ENCODE data around the gene BCAM. TPM values are rescaled to one million over a fixed set of nuclear protein-coding genes. Genes with fewer than 3 reads are reported as not detected.
"Not testable (repeated sequence)": the region's sequence is repeated elsewhere in the genome, so short reads cannot be mapped to it uniquely, and the experiment has no call there.

BCAM gene
- total RNA-seq, 4 donors from 2014 or later, result 32.2 to 40.2 (median 37.1) TPM

DNA sequence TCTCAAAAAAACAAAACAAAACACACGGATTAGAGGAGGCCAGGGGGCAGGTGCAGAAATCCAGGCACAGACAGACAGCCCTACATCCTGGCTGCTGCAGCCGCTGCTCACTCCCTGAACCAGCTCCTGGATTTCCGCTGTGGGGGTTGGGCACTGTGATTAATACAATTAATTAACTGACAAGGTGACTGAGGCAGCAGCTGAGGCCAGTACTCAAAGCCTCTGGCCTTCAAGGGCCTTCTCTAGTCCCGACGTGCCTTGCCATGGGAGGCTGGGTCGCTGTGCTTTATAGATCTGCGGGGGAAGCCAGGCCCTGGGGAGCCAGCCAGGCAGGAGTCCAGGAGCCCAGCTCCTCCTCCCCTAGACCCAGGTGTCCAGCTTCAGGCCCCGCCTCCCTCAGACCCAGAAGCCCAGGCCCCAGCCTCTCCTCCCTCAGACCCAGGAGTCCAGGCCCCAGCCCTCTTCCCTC is 41.8 kb downstream of the BCAM start:
- peaks cover 0 to 24% (median 9%) of the 10 kb centered on the region in 4 donors for H3K4me1 ChIP-seq
- no peak overlapping the region for H3K4me3 ChIP-seq
- H3K27ac ChIP-seq, result no peak overlapping the region
- H3K27me3 ChIP-seq, result no peaks in the 10 kb centered on the region
- H3K9me3 ChIP-seq, result no peaks in the 10 kb centered on the region
- no peaks in the 10 kb centered on the region for H3K36me3 ChIP-seq
- no peak for DNase-seq
- TF ChIP-seq POLR2A (IDR thresholded peaks at IDR 0.05), result no peak
- no peak for TF ChIP-seq CTCF (IDR thresholded peaks at IDR 0.05)

DNA sequence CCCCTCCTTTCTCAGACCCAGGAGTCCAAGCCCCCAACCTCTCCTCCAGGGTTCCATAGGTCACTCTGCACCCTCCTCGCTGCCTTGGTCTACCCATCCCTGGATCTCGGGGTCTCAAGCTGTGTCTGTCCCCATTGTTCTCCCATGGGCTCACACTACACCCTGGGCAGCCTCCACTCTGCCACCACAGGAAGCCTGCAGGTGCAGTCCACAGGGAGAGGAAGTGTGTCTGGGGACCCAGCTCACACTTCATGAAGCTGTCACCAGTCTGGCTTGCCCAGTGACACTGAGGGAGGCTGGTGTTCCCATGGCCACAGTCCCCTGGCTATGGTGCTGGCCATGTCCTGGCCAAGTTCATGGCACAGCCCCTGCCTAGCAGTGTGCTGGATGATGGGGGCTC is 42.5 kb downstream of the BCAM start:
- no peak overlapping the region for H3K27ac ChIP-seq
- no peak for TF ChIP-seq POLR2A (IDR thresholded peaks at IDR 0.05)
- TF ChIP-seq CTCF (IDR thresholded peaks at IDR 0.05), result no peak
- peaks cover 0 to 24% (median 5%) of the 10 kb centered on the region in 4 donors for H3K4me1 ChIP-seq
- H3K4me3 ChIP-seq, result no peak overlapping the region
- H3K27me3 ChIP-seq, result no peaks in the 10 kb centered on the region
- H3K9me3 ChIP-seq, result no peaks in the 10 kb centered on the region
- no peaks in the 10 kb centered on the region for H3K36me3 ChIP-seq
- DNase-seq, result no peak

GRCh38 chr19:44855606-44856005 is 46.7 kb downstream of the BCAM start:
- Histone ChIP-seq H3K27ac (no peak overlapping the region), H3K4me1 (no peaks in the 10 kb centered on the region), H3K4me3 (no peak overlapping the region), H3K36me3 (no peaks in the 10 kb centered on the region), H3K9me3 (no peaks in the 10 kb centered on the region), H3K27me3 (no peaks in the 10 kb centered on the region)
- no peak for TF ChIP-seq POLR2A (IDR thresholded peaks at IDR 0.05)
- TF ChIP-seq CTCF (IDR thresholded peaks at IDR 0.05), result no peak
- no peak for DNase-seq

DNA sequence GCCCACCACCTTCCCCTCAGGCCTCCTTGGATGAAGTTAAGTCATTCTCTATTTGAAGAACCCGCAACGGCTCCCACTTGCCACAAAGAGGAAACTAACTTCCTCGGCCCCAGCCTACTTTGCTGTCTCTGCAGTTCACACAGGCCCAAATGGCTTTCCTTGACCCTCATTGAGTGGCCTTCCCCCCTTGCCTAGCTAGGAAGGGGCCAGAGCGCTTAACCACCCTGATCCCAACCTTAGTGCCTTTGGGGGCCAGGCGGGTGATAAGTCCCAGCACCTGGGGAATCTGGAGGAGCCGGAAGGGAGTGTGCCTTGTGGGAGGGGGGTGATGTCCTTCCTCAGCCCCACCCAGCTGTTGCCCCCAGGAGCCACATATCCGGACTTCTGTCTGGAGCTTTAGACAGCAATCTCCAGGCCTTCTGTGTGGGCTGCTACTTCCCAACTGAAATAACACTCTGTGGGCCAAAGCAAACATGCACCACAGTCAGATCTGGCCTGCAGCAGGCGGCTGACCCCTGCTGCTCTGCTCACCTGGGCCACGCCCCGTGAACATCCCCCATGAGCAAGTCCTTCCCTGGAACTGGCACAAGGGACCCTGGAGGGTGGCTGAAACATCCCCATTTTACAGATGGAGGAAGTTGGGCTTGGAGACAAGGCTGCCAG is 47.6 kb downstream of the BCAM start:
- H3K36me3 ChIP-seq, result no peaks in the 10 kb centered on the region
- no peaks in the 10 kb centered on the region for H3K27me3 ChIP-seq
- peak overlapping the region in 1 of 4 donors; percentile 49 for H3K27ac ChIP-seq
- H3K9me3 ChIP-seq, result no peaks in the 10 kb centered on the region
- no peaks in the 10 kb centered on the region for H3K4me1 ChIP-seq
- H3K4me3 ChIP-seq, result no peak overlapping the region
- no peak for DNase-seq
- TF ChIP-seq POLR2A (IDR thresholded peaks at IDR 0.05), result no peak
- no peak for TF ChIP-seq CTCF (IDR thresholded peaks at IDR 0.05)

GRCh38 chr19:44857837-44858236 is 48.9 kb downstream of the BCAM start:
- H3K27me3 ChIP-seq, result no peaks in the 10 kb centered on the region
- TF ChIP-seq CTCF (IDR thresholded peaks at IDR 0.05), result no peak
- no peak for TF ChIP-seq POLR2A (IDR thresholded peaks at IDR 0.05)
- no peaks in the 10 kb centered on the region for H3K36me3 ChIP-seq
- DNase-seq, result no peak
- no peak overlapping the region for H3K27ac ChIP-seq
- no peak overlapping the region for H3K4me3 ChIP-seq
- no peaks in the 10 kb centered on the region for H3K4me1 ChIP-seq
- H3K9me3 ChIP-seq, result no peaks in the 10 kb centered on the region

DNA sequence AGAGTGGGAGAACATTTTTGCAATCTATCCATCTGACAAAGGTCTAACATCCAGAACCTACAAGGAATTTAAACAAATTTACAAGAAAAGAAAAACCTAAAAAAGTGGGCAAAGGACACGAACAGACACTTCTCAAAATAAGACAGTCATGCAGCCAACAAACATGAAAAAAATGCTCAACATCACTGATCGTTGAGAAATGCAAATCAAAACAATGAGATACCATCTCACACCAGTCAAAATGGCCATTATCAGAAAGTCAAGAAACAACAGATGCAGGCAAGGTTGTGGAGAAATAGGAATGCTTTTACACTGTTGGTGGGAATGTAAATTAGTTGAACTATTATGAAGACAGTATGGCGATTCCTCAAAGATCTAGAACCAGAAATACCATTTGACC is 52.7 kb downstream of the BCAM start:
- DNase-seq, result not testable (repeated sequence)

More for the DNA sequence above, 52.7 kb downstream of the BCAM start:
- not testable (repeated sequence) for H3K9me3 ChIP-seq, H3K27ac ChIP-seq, H3K27me3 ChIP-seq, H3K4me1 ChIP-seq, H3K4me3 ChIP-seq
- peaks cover 0 to 17% (median 0%) of the 10 kb centered on the region in 3 donors for H3K36me3 ChIP-seq
